NCI-H146 (cell line): Measurements from ENCODE around the gene MTX2.
A peak's percentile ranks its signal among the peaks of the same experiment; 100 is the strongest.
"Not testable (repeated sequence)": the region's sequence is repeated elsewhere in the genome, so short reads cannot be mapped to it uniquely, and the experiment has no call there.

Experiments used
- DNase-seq: peaks from one replicate; lab custom pipeline; 2025; lab: John Stamatoyannopoulos, UW

Gene MTX2

DNA sequence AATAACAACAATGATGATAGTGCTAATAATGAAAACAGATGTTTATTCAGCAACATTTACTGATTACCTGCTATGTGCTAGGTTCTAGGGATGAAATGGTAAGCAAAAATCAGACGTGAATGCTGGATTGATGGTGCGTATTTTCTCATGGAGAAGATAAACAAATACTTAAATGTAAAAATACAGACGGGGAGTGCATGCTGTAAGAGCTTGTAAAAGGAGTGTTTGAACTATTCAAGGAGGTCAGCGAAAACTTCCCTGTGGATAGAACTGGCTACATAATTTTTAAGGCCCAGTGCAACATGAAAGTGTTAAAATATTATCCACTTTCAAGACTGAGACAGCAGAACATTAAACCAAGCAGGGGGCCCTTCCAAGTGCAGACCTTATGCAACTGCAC lies 22.1 kb downstream of the MTX2 start:
- no peak for DNase-seq

DNA sequence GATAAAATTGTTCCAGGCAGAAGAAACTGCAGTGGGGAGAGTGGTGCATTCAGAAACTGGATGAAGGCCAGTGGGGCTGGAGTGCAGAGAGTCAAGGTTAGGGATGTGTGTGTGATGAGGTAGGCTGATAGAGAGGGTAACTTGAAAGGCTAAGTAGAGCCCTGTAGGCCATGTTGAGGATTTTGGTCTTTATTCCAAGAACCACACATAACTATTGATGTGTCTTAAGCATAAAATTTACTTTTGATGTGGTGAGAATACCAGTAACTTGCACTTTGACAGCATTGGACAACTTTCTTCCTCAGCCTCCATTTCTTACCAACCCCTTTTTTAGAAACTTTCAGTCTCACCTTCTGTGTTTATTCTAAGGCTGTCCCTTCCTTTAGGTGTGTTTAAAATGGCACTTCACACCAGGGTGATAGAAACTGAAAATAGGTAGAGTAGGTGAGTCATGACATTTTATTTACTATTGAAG lies 22.6 kb downstream of the MTX2 start:
- no peak for DNase-seq

DNA sequence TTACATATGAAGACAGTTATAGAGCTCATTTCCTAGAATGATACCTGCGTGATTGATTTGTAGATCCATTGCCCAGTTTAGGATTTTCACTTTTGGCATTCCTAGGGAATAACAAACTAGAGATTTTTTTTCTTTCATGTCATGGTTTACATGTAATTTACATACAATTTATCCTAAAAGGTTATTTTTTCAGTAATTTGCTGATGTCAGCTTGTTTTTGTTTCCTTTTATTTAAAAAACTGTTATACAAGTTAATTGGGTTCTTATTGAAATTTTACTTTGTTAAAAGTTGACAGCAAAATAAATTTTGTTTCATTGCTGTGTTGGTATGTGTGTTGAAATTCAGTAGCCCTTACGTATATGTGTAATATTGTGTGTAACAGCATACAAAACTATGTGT lies 23.4 kb downstream of the MTX2 start:
- no peak for DNase-seq

DNA sequence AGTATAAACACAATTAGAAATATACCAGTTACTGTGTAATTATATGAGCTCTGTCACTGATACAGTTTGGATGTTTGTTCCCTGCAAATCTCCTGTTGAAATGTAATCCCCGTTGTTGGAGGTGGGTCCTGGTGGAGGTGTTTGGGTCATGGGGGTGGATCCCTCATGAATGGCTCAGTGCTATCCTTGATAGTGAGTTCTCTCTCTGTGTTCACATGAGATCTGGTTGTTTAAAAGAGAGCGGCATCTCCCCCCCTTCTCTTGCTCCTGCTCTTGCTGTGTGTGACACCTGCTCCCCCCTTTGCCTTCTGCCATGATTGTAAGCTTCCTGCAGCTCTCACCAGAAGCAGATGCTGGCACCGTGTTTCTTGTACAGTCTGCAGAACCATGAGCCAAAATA lies 24.1 kb downstream of the MTX2 start:
- DNase-seq, result peak; percentile 32

DNA sequence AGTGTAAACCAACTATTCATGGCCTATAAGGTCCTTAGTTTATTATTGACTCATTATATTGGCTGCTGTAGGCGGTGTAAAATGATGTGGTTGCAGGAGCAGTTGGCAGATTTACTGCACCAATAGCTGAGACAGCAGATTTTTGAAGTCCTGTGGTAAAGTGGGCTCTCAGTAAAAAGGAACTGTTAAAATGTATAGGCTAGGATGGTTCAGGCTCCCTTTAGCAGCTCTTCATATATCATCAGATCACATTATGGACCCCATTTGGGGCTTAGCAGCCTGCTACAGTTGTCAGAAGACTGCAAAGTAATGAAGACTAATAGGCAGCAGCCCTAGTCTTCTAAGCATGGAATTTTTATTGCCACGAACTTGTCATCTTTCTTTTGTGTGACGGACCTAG lies 27.8 kb downstream of the MTX2 start:
- DNase-seq, result no peak

DNA sequence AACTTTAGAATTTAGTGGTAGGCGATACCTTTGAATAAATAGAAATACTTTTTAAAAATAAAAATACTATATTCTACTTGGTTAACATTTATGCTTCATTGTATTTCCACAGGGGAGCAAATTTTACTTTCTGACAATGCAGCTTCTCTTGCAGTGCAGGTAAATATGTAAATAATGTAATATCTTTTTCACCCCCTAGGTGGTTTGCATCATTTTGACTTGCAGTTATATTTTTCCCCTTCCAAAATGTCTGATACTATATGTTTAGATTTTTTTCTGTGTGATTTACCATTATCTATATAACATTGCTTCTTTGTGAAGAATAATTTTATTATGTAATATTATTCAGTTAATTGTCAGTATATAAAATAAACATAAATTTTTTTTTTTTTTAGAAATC lies 28.5 kb downstream of the MTX2 start:
- no peak for DNase-seq

DNA sequence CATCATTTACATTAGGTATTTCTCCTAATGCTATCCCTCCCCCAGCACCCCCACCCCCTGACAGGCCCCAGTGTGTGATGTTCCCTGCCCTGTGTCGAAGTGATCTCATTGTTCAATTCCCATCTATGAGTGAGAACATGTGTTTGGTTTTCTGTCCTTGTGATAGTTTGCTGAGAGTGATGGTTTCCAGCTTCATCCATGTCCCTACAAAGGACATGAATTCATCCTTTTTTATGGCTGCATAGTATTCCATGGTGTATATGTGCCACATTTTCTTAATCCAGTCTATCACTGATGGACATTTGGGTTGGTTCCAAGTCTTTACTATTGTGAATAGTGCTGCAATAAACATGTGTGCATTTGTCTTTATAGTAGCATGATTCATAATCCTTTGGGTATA lies 36.8 kb downstream of the MTX2 start:
- DNase-seq, result not testable (repeated sequence)

DNA sequence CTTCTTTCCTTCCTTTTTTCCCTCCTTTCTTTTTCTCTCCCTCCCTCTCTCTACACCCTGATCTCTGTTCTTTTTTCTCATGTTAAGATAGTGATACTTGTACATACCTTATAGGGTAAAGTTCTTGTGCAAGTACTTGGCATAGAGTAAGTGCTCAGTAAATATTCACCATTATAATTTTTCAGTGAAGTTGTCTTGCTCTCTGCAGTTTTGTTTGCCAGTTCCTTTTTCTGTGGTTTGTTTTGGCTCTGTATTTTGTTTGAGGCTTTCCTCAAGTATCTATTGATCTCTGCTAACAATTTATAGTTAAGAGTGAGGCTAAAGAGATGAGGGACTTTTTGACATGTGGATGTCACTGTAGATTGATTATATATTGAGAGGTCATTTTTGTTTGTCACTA lies 48.0 kb downstream of the MTX2 start:
- no peak for DNase-seq

DNA sequence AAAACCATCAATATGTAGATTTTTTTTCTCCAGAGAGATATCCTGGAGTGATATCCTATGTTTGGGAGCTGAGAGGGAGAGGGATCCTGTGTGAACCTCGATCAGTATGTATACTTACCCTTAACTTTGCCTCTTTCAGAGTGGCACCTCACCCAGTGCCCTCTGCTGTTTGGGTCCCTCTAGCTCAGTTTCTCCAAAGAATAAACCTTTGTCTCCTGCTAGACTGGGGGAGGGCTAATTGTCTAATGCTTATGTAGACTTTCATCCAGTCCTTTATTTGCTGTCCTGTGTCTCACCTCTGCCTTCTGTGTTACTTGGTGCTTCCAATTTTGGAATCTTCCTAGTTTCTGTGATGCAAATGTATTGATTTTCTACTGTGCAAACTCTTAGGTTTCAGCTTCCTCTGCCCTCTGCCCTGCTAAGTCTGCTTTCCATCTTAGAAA lies 48.4 kb downstream of the MTX2 start:
- DNase-seq, result peak; percentile 2

DNA sequence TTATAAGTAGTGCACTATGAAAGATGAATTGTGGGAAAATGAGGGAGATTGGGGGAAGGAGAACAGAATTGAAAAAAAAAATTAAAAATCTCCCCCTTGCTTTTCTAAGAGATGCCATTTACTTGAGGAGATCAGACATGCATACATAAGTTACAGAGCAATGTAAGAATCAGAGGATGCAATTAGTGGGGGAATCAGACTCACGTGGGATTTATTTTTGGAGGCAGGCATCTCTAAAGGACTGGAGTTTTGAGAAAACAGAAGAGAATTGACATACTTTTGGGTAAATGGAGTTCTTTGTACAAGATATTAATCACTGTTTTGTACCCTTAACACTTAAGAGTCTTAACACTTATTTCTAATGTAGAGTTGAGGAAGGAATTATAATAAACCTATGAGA lies 52.7 kb downstream of the MTX2 start:
- no peak for DNase-seq

DNA sequence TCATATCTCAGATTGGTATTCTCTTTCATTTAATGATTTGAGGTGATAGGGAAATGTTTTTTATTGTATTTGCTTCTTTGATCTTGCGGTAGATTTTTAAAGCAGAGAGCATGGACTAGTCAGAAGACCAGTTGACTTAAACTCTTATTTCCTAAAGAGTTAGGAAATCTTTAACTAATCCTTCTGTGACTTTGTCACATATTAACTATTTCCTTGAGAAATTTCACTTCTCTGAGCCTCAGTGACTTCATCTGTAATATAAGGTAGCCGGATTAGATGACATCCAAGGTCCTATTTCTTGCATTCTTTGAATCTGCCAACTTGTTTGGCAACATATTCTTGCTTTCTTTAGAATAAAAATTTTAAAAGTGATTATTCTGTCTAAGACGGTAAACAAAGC lies 55.6 kb downstream of the MTX2 start:
- DNase-seq, result no peak

DNA sequence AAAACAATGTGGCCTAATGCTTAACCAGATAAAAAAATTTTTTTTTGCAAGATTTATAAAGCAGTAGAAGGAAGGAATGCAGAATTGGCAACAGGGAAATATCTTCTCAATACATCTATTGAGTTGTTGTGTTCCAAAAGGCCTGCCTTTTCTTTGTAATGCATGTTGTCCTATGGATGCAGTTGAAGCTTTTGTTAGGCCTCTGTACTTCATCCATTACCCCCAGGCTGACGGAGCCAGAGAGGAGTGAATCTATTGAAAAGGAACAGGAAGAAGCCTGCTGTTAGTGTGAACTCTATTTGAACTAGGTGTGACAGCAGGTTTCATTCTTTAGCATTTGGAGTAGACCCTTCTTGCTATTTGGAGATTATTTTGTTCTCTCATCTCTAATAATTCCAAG lies 56.5 kb downstream of the MTX2 start:
- peak; percentile 91 for DNase-seq

DNA sequence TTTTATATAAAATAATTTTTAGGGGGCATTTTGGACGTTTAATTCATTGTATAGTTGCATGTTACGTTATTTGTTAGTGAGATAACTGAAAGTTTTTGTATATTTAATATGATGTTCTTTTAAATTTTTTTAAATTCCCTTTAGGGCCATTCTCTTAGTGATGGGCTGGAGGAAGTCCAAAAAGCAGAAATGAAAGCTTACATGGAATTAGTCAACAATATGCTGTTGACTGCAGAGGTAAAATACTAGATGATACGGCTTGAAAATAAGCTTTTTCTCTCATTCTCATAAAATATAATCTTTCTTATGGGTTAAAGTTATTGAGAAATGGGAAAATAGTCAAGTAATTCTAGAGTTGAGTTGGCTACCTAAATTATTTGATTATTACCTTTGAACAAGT lies 58.9 kb downstream of the MTX2 start:
- DNase-seq, result no peak

DNA sequence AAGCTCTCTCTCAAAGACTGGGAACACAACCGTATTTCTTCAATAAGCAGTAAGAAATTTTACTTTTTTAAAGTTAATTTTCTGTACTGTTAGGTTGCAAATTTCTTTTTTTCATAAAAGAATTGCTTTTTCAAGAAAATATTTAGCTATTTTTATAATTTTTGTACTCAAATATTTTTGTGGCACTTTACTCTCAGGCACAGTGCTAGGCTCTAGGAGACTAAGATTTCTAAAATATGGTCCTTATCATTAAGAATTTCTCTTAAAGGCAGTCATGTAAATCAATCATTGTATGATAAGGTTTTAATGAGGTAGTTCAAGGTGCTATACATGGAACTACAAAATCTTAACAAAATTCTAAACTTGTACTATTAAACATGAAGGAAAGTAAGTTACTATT lies 61.4 kb downstream of the MTX2 start:
- no peak for DNase-seq

DNA sequence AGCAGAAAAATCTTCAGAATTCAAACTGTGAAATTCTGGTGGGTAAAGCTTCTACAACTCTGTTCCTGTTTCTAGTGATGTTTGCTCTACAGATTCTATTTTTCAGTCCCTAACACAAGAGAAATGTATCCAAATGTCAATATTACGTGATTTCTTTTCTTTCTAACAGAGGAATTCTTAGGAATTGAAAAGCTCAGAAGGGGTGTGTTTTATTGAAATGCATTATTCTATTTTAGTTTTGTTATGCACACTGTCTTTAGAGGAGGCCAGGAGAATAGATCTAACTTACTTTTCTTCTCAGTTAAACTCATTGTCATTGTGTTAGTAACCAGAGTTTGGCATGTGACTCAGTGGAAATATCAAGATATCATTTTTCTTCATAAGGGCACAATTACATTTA lies 62.4 kb downstream of the MTX2 start:
- DNase-seq, result no peak

DNA sequence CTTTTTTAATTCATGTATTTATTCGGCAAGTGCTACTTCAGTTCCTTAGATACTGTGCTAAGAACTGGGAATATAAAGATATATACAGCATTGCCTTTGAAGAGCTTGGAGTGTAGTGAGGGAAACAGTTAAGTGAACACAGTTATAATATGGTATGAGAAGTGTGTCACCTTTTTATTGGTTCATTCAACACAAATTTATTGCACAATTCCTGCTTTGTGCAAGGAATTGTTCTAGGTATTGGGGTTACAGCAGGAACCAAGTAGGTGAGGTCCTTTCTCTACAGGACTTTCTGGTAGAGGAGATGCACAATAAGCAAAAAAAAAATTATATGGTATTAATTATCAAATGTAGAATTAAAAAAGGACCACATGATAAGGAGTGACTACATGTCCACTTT lies 65.5 kb downstream of the MTX2 start:
- no peak for DNase-seq

DNA sequence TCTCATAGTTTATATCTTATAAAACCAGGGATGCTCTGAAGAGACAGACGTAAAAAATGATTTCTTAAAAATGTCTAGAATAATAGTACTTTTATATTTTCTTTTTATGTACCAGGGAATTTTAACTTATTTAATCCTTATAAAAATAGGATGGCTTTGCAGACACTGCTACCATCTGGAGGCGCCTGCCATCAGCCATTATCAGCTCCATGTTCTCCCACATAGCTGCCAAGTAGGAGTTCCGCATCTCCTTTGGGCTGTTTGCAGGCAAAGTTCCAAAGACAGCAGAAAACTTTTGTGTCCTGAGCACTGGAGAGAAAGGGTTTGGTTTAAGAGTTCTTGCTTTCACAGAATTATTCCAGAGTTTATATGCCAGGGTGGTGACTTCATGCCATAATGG lies 69.2 kb downstream of the MTX2 start:
- no peak for DNase-seq

DNA sequence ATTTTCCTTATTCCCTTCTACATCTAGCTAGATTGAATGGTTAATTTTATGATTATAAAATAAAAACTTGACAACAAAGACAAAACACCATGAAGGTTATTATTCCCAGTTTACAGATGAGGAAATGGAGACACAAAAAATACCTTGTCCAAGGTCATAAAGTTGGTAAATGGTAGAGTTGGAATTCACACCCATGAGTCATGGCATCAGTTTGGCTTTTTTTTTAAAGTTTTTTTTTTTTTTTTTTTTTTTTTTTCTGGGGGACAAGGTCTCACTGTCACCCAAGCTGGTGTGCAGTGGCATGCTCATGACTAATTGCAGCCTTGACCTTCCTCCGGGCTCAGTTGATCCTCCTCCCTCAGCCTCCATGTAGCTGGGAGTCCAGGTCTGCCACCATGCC lies 70.0 kb downstream of the MTX2 start:
- DNase-seq, result no peak

DNA sequence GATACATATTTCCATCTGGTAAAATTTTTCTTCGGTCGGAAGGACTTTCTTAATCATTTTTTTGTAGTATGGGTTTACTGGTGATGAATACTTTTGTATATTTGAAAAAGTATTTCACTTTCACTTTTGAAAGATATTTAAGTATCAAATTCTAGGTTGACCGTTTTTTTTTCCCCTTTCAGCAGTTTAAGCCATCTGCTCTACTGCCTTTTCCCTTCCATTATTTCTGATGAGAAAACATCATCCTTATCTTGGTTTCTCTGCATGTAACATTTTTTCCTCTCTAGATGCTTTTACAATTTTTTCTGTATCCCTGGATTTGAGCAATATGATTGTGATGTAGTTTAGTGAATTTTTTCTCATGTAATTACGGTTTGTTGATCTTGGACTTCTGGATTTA lies 87.0 kb downstream of the MTX2 start:
- DNase-seq, result no peak

DNA sequence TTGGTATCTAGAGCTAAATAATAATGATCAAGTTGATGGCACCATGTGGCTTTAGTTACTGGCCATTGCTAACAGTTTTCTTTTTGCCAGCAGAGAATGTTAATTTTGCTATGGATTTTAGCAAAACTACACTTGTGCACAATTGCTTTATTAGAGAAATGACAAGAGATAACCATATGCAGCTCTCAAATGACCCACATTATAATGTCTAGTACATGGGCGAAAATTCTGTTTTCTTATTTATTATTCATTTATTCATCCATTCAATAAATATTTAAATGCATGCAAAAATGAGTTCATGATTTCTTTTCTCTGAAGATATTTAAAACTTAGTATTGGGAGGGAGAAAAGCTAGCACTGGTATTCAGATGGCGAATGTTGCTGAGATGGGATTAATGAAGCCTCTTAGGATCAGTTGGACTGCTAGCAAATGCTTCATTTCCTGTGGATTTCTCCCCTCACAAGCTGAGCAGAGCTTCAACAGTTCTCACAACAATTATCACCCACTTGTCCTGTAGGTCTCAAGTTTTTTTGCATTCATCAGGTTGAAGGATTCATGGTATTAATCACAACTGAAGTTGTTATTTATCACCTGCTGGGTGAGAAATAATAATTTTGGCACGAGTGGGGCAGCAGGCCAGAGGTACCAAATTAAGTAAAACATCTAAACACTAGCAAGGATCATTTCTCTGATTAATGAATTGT lies 95.2 kb downstream of the MTX2 start:
- DNase-seq, result no peak

DNA sequence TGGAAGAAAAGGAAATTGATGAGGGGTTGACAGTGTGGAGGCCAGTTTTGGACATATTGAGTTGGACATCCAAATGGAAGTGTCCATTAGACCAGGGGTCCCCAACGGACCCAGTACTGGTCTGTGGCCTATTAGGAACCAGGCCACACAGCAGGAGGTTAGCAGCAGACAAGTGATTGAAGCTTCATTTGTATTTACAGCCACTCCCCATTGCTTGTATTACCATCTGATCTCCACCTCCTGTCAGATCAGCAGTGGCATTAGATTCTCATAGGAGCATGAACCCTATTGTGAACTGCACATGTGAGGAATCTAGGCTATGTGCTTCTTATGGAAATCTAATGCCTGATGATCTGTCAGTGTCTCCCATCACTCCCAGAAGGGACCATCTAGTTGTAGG lies 99.1 kb downstream of the MTX2 start:
- DNase-seq, result no peak

DNA sequence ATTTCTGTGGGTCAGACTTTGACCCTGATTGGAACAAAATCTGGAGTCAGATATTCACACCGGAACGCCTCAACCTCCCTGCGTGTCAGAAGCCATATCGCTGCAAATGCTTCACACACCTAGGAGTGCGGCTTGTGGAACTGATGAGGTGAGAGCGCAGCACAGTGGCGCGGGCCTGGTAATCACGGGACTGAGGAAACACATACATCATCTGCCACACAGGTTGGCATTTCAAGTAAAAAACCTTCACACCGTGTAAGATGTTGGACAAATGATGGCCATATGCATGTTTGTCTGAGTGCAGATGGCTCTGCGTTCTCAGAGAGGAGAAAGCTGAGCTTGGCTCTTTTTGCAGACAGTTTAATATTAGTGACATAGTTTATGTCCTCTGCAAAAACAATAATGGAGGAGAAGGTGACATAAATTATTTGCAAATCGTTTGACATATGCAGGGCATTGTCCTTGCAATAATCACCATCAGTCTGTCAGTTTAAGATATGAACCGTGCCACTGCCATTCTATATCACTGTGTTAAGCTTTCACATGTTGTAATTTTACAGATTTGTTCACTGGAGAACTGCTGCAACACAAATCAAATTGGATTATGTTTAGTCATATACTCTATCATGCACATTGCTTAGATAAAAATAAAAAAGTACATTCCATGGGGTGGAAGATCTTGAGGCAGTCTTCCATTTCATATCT lies 101.4 kb downstream of the MTX2 start:
- no peak for DNase-seq

DNA sequence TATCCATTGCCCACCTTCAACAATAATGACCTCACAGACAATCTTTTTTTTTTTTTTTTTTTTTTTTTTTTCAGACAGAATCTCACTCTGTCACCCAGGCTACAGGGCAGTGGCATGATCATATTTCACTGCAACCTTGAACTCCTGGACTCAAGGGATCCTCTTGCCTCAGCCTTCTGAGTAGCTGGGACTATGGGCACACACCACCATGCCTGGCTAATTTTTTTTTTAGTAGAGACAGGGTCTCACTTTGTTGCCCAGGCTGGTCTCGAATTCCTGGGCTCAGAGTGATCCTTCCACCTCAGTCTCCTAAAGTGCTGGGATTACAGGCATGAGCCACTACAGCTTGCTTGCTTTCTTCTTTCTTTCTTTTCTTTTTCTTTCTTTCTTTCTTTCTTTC lies 103.9 kb downstream of the MTX2 start:
- not testable (repeated sequence) for DNase-seq

DNA sequence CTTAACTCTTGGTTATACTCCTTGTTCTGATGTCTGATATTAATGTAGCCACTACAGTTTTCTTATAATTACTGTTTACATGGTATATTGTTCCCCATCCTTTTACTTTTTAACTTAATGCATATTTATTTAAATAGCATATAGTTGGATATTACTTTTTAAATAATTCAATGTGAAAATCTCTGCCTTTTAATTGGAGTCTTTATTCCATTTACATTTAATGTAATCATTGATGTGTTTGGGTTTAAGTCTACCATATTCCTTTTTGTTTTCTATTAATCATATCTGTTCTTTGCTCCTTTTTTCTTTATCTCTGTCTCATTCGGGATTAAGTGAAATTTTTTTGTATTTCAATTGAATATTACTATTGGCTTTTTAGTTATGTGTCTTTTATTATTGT lies 109.1 kb downstream of the MTX2 start:
- no peak for DNase-seq
